Bone marrow (tissue), 2 donors: ENCODE data around the gene C3orf49.

ENCODE experiments used
- DNase-seq, 2 donors: peaks; one replicate each; lab custom pipeline; 2025; lab: John Stamatoyannopoulos, UW

Gene C3orf49

GRCh38 chr3:63851287-63851686, 32.2 kb downstream of the C3orf49 start:
- DNase-seq = no peak

DNA sequence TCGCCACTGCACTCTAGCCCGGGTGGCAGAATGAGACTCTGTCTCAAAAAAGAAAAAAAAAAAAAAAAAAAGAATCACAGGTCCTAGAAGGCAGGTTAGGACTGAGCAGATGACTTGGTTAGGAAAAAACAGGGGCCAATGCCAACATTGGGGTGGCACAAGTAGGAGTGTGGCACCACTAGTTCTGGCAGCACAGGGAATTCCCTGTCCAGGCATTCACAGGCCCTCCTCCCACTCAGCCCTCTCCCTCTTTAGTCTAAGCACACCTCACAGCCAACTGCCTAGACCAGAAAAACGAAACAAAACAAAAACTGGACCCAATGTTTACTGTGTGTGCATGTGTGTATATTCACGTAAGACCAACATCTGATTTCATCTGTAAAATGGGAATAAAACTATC, 34.0 kb downstream of the C3orf49 start:
- DNase-seq = no peak

GRCh38 chr3:63855333-63855940, 36.3 kb downstream of the C3orf49 start:
- DNase-seq = no peak

DNA sequence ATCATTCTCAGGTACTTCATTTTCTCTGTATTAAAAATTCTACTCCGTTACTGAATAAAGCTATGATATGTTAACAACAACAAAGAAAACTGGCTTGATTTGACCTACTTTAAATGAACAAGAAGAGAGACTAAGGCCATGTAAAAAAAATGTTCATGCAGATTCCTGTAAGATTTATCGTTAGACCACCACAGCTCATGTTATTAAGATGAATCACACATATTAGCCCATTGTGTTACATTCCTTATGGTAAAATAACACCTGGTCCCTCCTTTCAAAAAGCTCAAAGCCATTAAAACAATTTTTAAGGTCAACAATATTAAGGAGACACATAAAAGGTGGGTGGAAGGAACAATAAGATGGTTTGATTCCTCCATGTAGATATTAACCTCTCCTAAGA, 38.2 kb downstream of the C3orf49 start:
- no peak for DNase-seq

DNA sequence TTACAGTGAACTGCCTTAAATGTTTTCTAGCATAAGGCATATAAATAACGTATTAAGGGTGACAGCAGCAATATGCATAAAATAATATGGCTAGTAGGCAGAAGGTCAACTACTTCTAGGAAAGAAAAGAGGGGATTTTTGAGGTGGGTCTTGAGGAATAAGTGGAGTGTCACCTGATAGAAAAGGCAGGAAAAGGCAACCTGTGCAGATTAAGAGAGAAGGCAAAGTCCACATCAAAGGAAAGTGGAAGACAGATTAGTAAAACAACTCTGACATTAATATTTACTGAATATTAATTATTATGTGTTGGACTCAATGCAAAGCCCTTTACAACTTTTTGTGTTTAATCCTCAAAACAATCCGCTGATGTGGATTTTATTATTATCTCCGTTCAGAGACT, 41.7 kb downstream of the C3orf49 start:
- DNase-seq = no peak

DNA sequence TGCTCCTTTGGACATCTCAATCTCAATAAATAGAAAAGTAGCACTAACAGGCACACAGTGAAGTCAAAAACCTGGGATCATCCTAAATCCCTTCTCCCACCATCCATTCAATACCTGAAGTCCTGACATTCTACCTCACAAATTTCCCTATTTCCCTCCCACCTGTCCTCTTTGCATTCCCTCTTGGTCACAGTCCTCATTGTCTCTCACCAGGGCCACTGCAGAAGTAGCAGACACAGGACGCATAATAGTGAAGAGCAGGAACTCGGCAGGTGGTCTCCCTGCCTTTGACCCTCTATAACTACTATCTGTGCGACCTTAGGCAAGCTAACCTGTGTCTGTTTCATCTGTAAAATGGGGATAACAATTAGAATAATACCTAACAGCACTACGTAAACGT, 42.2 kb downstream of the C3orf49 start:
- DNase-seq = no peak

DNA sequence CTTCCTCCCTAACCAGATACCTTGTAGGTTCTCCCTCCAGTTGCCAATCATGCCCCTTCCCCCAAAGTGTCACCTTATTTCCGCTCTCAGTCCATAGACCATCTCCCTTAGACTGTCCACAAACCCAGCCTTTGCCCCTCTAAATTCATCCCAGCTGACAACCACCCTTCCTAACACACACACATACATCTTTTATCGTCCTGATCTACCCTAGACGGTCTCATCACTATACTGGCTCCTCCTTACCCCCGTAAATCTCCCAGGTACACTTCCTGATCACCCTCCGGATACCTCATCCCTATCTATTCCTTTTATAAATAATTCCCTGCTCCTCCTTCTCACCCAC, 43.7 kb downstream of the C3orf49 start:
- DNase-seq = no peak

GRCh38 chr3:63863150-63864007, 44.3 kb downstream of the C3orf49 start, which contains the start of the genes ATXN7 and THOC7:
Gene ATXN7 (plus strand): TSS chr3:63863867. CDS start chr3:63912599, 48,732 bp downstream.
Gene THOC7 (minus strand): TSS chr3:63863805. CDS start chr3:63863790, 15 bp downstream.
- DNase-seq = peak; percentile 28 to 41

- peak; percentile 22 to 49 for DNase-seq
Observed at GRCh38 chr3:63864008-63864964, 45.2 kb downstream of the C3orf49 start.

DNA sequence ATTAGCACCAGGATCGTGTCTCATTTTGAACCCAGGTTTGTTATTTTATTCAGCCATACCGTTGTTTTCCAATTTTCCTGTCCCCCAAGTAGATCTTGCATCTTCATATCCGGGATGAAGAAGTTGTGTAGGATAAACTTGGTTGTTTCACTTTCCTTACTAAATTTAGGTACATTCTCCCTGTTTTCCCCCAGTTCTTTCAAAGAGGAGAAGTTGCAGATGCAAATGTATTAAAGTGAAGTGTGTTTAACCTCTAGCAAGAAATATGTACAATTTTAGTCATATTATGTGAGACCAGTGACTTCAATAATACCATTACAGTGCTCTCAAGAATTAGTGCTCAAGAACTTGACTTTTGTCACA, 45.8 kb downstream of the C3orf49 start:
- DNase-seq = no peak

GRCh38 chr3:63867225-63867624, 48.1 kb downstream of the C3orf49 start:
- no peak for DNase-seq

- no peak for DNase-seq
Observed at GRCh38 chr3:63869940-63870614, 51.0 kb downstream of the C3orf49 start.

GRCh38 chr3:63870615-63871005, 51.5 kb downstream of the C3orf49 start:
- DNase-seq = no peak

GRCh38 chr3:63872135-63872924, 53.2 kb downstream of the C3orf49 start:
- DNase-seq = no peak

DNA sequence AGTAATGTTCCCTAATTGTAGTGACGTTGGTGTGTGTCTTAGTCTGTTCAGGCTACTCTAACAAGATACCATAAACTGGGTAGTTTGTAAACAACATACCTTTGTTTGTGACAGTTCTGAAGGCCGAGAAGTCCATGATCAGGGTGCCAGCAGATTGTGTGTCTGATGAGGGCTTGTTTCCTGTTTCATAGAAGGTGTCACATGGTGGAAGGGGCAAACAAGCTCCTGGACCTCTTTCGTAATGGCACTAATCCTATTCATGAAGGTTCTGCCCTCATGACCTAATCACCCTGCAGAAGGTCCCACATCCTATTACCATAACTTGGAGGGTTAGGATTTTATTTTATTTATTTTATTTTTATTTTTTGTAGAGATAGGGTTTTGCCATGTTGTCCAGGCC, 55.7 kb downstream of the C3orf49 start:
- no peak for DNase-seq

- DNase-seq = no peak
Observed at GRCh38 chr3:63875510-63875909, 56.4 kb downstream of the C3orf49 start.

DNA sequence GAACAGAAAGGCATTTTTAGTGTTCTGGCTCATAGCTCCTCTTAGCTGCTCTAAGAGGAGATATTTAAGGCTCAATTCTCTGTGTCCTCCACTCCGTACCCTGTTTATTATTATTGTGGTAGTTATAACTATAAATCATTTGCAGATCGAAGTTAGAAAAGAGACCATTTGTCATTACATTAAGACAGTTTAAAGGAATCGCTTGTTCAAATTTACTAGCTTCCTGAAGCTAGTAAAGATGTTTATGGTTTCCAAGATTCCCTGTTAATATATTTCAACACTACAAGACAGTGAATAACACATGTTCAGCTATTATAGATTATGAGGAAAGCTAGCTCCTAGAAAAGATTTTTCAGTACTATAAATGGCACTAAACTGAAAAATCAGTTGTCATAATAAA, 57.2 kb downstream of the C3orf49 start:
- no peak for DNase-seq

GRCh38 chr3:63877737-63878393, 58.8 kb downstream of the C3orf49 start:
- no peak for DNase-seq

DNA sequence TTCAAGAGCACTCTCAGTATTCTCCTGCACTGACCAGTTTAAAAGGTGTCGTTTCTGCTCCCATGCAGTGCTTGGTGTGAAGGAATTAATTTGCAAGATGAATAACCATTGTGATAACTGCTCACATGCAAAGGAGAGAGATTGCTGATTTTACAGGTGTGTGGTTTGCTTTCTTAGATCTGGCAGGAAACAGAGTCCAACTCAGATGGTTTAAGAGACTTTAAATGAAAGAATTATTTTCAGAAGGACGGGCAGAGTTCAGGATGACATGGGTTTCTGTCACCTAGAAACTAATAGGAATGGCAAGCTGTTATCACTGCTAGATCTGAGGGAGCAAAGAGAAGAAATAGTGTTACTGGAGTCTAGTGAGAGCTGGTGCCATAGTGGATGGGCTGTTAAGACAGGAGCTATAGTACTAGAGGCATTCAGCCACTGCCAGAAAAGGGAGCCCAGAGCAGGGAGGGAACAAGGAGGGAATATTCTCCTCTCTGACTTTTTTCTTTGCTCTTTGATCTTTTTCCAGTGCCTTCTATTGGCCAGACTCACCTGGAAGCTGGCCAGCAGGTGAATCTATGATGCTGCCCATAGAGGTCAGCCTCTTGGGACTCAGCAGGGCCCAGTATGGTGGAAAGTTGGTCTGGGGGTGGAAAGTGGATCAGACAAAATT, 59.4 kb downstream of the C3orf49 start:
- DNase-seq = no peak

- DNase-seq = no peak
Observed at GRCh38 chr3:63880653-63881052, 61.6 kb downstream of the C3orf49 start.
